SHP77 (cell line): ENCODE data around the gene ZNF630.
"Not testable (repeated sequence)": the region's sequence is repeated elsewhere in the genome, so short reads cannot be mapped to it uniquely, and the experiment has no call there.

Source experiments
- DNase-seq, 2 experiments: peaks; one replicate each; lab custom pipeline; 2025; lab: John Stamatoyannopoulos, UW

ZNF630 gene

DNA sequence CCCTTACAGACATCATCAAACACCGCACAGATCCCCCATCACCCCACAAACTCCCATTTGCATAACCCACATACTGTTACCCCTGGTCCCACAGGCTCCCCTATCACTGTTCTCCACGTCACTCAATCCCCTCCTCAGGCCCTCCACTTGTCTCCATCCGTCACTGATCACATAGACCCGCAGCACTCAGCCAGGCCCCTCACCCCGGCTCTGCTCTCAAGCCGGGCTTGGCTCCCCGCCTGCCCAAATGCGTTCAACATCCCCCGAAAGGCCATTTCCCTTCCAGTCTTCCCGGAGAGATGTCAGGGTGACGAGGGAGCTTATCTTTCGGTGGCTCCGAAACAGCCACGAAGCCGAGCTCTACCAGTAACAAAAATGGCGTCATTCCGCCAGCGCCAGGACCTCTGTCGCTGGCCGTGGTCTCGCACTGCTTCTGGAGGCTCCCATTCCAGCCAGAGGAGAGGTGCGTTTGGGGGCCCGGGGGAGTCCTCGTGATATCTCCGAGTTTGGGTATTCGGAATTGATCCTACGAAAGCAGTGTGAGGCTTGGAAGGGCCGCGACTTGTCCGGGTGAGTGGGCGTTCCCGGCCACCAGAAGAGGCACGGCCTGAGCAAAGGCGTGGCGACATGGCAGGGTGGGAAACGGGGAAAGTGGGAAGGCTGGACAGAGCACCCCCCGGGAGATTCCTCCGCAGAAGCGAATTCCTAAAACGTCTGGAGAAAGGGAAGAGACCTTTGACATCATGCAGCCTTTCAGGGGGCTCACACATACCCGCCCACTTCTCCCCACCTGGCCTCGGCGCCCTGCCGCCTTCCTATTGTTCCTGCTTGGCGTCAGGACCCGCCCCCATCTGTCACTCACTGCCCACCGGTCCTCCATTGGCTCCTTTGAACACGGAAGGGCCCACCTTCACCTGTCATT lies at the start of gene ZNF630:
Gene ZNF630 (minus strand): TSS at position 577 of the 922 bp plus-strand sequence. CDS start 4,754 bp downstream, outside the sequence.
- peak; percentile 32 to 54 for DNase-seq

DNA sequence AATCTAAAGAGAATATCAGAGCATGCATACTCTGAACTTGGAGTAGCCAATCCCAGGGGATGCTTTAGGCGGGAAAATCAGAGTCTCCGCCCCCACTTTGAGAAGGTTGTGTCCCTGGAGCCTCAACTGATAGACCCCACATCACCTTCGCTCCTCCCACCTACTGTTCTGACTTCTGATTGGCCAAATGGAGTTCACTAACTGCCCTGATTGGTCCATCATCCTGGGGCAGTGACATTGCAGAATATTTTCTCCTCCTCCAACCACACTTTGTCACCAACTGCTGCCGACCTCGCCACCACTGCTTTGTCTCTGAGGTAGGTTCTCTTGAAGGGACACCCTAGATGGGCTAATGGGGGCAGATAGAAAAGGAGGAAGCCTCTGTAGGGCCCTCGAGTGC lies 36.3 kb upstream of the ZNF630 start:
- no peak for DNase-seq

DNA sequence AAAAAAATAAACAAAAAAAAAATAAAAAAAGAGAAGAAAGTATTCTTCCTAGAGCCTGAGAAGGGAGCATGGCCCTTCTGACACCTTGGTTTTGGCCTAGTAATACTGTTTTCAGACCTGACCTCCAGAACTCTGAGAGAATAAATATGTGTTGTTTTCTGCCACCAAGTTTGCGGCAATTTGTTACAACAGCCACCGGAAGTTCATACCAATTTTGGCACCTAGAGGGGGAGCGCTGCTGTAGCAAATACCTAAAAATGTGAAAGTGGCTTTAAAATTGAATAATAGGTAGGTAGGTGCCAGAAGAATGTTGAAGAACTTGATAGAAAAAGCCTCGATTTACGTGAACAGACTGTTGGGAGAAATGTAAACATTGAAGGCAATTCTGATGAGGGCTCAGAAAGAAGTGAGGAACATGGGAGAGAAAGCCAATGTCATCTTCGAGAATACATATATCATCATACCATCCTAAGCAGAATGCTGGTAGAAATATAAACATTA lies 31.5 kb upstream of the ZNF630 start:
- no peak for DNase-seq

DNA sequence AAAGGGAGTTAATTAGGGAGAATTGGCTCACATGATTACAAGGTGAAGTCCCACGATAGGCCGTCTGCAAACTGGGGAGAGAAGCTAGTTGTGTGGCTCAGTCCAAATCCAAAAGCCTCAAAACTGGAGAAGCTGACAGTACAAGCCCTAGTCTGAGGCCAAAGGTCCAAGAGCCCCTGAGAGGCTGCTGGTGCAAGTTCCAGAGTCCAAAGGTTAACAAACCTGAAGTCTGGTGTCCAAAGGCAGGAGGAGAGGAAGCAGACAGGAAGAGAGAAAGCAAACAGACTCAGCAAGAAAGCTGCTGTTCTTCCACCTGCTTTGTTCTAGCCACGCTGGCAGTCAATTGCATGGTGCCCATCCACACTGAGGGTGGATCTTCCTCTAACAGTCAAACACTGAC lies 30.0 kb upstream of the ZNF630 start:
- DNase-seq: no peak

DNA sequence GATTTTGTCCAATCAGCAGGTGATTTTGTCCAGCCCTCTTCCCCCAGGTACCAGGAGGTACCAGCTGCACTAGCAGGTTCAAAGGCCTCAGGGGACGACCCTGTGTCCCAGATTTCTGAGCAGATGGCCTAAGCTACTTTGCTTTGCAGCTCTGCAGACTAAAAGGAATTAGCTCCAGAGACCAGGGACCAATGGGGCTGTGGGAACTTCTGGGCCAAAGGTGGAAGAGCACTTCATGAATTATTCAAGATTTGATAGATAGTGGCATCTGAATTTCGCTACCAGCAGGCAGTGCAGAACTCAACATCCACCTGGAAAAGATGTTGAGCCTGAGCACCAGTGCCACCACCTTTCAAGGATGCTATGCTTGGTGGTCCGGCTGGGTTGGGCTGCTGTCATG lies 21.1 kb upstream of the ZNF630 start:
- DNase-seq: not testable (repeated sequence)

DNA sequence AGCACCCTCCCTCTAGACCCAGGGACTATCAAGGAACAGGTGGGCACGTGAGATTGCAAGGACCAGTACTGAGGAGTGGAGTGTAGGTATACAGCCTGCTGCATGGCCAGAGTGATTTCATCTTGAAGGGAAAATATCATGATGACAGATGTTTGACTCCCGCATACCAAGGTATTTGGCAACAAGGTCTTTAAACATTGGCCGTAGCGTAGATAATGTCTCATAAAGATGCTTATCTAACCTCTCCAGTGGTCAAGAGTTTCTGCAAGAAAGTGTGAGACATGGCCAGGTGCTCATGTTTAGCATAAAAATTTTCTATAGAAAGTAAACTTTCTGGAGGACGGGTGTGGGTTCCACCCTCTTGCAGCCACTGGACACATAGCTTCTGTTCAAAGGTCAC lies 18.7 kb upstream of the ZNF630 start:
- DNase-seq: no peak

DNA sequence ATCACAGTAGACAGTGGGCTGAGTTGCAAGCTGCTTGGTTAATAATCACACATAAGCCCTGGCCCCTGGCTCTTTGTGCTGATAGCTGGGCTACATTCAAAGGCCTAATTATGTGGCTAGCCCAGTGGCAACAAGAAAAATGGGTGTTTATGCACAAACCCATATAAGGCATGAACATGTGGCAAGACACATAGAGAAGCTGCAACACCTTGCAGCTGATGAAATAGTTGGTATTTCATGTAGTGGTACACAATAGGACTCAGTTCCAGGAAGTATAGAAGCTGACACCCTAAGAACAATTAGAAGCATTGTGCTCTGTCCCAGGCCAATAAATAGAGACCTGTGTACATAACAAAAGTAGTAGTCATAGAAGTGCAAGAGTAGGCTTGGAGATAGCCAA lies 14.6 kb upstream of the ZNF630 start:
- DNase-seq: no peak

DNA sequence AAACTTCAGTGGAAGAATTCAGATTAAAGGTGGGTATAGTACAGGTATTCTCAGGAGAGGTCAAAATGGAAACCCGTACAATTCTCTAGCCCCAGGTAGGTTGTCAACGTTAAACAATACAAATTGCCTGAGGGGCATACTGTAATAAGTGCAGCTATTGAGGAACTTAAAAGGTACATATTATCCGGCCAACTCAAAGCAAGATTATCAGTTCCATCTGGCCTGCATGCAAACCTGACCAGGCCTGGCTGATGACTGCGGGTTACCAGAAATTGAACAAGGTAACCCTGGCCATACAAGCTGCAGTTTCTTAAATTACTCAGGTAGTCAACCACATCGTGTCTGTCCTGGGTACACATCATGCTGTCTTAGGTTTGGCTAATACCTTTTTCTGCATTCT lies 12.3 kb upstream of the ZNF630 start:
- DNase-seq: no peak

DNA sequence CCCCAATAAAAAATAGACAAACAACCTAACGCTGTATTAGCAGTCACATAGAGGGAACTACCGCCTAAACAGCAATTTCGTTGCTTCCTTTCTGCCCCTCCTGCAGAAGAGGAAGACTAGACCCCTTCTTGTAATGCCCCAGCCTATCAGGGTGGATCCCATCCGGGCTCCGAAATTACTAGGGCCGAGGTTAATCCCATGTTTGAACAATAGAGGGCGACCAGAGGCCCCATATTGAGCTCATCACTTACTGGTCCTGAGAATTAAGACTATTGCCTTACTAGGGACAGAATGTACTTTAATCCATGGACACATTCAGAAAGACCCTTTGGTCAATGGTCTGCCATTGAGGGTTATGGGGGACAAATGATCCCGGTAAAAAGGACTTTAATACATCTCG lies 11.8 kb upstream of the ZNF630 start:
- DNase-seq: no peak

DNA sequence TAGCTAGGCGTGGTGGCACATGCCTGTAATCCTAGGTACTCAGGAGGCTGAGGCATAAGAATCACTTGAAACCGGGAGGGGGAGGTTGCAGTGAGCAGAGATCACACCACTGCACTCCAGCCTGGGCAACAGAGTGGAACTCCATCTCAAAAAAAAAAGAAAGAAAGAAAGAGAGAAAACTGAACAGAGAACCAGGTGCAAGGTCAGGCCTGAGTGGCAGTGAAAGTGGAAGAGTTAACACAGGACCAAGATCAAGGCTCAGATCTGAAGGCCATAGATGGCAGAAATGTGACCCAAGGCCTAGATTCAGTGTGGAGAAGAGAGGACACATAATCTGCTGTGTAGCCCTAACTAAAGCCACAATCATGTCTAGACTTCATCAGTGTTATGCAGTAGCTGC lies 4.9 kb upstream of the ZNF630 start:
- no peak for DNase-seq

DNA sequence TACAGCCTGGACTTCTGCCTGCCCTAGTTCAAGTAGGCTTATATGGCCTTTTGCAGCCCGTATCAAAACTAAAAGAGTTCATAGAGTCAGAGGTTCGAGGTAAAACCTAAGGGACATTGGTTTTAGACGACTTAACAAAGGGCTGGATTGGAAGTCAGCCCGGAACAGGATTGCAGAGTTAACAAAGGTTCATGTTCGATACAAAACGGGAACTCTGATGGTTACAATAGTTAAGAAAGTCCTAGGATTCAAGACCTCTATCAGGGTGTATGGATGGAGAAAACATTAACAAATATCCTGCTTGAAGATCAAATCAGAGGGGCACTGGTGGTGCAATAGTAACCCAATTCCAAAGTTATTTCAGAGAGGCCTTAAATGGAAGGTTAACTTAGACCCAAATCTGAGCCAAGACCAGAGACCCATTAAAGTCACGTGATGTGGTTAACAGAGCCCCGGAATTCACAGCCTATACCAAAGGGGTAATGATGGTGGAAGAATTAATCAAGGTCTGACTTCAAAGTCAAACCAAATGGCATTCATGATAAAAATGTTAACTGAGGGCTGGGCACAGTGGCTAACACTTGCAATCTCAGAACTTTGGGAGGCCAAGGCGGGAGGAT lies 656 bp upstream of the ZNF630 start:
- no peak for DNase-seq

DNA sequence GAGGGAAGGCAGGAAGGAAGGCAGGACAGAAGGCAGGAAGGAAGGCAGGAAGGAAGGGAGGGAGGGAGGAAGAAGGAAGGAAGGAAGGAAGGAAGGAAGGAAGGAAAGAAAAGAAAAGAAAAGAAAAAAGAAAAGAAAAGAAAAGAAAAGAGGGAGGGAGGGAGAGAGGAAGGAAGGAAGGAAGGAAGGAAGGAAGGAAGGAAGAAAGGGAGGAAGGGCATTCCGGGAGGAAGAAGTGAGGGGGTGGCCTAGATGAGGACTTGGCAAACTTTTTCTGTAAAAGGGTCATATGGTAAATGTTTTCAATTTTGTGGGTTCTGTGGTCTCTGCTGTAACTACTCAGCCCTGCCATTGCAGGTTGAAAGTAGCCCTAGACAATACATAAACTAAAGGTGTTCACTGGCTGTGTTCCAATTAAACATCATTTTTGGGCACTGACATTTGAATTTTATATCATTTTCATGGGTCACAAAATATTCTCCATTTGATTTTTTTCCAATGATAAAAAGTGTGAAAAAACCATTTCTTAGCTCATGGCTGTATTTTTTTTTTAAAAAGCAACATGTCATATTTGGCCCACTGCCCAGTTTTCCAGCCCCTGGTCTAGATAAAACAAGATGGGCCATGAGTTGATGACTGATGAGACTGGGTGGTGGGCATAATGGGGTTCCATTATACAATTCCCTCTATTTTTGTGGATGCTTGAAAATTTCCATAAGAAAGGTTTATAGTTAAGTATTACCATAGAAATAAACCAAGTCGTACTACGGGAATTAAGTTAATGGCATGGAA lies 3.1 kb downstream of the ZNF630 start:
- DNase-seq: no peak

DNA sequence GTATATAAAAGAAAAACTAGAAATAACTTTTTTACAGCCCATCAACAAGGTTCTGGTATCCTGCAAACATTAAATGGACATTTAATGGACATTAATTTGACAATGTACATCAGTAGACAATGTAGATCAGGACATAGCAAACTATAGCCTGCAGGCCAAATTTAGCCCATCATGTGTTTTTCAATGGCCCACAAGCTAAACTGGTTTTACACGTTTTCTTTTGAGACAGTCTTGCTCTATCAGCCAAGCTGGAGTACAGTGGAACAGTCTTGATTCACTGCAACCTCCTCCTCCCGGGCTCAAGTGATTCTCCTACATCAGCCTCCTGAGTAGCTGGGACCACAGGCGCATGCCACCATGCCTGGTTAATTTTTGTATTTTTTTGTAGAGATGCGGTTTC lies 7.2 kb downstream of the ZNF630 start:
- DNase-seq: no peak

DNA sequence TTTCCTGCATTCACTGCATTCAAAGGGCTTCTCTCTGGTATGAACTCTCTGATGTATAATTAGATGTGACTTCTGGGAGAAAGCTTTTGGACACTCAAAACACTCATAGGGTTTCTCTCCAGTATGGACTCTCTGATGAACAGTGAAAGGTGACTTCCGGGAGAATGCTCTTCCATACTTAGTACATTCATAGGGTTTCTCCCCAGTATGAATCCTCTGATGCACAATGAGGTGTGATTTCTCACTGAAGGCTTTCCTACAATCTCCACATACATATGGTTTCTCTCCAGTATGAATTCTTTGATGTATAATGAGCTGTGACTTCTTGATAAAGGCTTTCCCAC lies 12.2 kb downstream of the ZNF630 start:
- DNase-seq: no peak

DNA sequence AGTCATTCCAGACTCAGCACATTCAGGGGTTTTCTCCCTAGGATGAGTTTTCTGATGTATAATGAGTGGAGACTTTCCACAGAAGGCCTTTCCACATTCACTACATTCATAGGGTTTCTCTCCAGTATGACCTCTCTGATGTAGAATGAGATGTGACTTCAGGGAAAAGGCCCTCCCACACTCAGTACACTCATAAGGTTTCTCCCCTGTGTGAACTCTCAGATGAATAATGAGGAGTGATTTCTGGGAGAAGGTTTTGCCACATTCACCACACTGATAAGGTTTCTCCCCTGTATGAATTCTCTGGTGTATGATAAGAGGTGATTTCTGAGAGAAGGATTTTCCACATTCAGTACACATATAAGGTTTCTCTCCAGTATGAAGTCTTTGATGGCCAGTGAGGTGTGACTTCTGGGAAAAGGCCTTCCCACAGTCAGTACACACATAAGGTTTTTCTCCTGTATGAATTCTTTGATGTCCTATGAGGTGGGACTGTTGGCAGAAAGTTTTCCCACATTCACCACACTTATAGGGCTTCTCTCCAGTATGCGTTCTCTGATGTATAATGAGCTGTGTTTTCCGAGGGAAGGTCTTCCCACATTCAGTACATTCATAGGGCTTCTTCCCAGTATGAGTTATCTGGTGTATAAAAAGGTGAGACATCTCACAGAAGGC lies 12.7 kb downstream of the ZNF630 start:
- no peak for DNase-seq

DNA sequence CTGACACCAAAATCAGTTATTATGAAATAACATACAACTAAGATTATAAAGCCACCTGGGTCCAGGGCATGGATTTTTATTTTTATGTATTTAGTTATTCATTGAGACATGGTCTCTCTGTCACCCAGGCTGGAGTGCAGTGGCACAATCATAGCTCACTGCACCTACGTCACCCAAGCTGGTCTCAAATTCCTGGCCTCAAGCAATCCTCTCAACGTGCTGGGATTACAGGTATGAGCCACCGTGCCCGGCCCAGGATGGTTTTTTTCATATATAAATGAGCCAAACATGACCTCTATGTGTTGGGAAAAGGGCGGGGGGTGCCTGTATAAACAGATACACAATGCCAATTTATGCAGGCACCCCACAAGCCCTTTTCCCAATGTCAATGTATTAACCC lies 24.6 kb downstream of the ZNF630 start:
- DNase-seq: no peak

DNA sequence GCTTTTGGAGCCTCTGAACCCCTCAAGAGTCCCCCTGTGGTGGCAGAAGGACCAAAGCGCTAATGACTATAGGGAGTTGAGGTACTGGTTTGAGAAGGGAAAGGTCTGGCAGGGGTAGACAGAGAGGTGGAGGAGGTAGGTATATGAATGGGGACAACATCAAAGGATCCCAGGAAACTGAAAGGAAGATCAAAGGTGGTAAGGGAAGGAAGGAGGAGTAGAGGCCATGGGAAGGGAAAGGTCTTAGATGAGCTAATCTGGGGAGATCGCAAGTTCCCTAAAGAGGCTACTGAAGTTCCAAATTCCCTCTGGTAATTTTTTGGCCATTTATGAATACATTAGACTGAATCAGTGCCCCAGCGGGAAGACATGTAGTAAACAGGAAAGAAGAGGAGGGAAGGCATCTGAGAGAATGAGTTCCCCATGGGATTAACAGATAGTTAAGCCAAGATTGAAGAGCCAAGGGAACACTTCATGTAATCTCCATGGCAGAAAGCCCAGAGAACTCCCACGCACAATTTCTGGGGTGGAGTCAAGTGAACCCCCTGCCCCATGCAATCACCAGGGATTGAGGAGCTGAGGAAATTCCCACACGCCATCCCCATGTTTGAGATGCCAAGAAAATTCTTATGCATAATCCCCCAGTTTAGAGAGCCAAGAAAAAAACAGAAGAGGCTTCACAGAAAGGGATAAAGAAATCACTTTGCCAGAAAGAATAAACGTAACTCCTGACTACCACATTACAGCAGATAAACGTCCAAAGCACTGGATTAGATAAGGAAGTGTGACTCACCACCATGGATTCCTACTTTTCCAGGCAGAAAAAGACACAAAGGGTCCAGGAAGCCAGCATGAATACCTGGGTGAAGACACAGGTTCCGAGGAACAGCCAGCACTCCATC lies 25.8 kb downstream of the ZNF630 start:
- no peak for DNase-seq

DNA sequence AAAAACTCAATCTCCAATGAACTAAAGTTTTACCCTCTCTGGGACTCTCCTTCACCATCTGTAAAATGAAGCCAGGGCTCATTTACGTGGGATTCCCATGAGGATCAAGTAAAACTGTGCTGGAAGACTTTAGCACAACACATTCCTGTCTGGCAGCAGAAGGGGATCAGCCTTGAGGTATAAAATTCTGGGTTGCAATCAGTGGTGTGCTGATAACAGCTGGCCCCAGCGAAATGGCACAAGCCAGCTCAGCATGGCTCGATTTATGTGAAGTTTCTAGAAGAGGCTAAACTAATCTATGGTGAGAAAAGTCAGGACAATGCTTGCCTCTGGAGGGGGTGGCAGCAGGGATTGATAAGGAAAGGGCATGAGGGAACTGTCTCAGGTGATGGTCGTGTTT lies 28.4 kb downstream of the ZNF630 start:
- DNase-seq: no peak

DNA sequence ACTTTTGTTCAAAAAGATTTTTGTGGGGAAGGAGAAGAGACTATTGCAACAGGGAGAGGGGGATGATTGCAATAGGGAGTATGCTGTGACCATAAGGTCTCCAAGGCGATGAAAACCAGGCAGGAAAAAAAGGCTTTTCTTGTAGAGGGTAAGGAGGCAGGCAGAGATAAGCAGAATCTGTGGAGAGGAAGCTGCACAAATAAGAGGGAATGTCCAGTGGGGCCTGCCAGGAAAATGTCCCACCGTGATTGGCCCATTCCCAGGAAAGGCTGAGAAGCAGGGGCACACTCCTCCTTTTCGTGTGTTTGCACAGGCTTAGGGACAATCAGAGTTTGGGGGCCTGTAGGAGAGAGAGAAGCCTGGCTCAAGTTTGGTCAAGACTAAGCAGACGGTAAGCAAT lies 35.5 kb downstream of the ZNF630 start:
- DNase-seq: no peak

DNA sequence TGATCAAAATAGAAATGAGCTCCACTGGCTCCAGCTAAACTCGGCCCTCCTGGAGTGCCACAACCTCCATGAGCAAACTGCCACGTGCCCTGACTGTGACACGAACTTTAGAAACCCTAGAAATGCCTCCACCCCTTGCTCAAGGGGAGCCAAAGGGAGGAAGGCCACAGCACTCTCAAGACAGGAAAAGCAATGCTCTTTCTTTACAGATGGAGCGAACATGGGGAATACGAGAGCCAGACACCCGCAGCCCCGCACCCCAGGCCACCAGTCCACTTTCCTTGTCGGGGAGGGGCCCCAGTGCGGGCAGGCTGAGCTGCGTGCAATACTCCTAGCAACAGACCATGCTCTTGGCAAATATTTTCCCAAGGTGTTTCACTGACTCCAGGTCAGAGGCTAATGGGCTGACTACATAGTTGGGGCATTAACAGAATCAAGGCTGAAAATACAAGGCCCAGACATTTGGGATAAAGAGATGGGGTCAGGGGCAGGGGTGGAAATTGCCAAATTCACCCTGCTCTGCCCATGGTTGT lies 40.7 kb downstream of the ZNF630 start:
- not testable (repeated sequence) for DNase-seq

DNA sequence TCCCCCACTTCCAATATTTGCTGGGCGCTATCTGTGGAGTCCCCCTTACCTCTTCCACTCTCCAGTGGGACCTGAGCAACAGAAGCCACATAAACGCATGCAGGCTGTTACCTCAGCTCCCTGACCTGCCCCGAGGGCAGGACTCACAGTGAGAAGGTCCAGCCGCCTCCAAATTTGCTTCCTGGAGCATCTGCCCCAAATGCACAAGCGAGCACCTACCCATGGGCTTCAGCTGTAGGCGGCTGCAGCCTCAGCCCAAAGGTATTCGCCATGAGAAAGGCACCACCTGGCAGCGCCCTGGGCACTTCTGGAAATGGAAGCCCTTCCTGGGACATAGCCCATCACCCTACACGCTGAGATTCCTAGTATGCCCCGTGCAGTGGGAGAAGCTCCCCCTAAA lies 41.2 kb downstream of the ZNF630 start:
- no peak for DNase-seq
